BJ (cell line): Measurements from ENCODE around the gene KRT13. TPM values are rescaled to one million over a fixed set of nuclear protein-coding genes. Genes with fewer than 3 reads are reported as not detected.

Source experiments
- CTCF ChIA-PET: fragments of 350-600 bp; formaldehyde crosslinking; extraction: SDS; loops from one replicate; lab custom pipeline; 2021; ENCODE audit warnings: antibody characterized with exemption, inconsistent platforms; lab: Yijun Ruan, JAX
- POLR2A ChIA-PET: fragments of 300-600 bp; sonication (Branson Sonifier 250); formaldehyde crosslinking; extraction: SDS; loops from one replicate; lab custom pipeline; 2021; ENCODE audit warnings: antibody characterized with exemption; lab: Charles Lee
- DNase-seq: peaks from one replicate; pipeline ENCODE4 v3.0.0-alpha.2; 2011; ENCODE audit warnings: low read depth
- H3K27me3 ChIP-seq: 2 replicates; pipeline ENCODE4 v1.6.0; 2011; ENCODE audit warnings: low read length; ENCODE audit not compliant: control insufficient read depth, insufficient read depth
- H3K36me3 ChIP-seq: 2 replicates; pipeline ENCODE4 v1.5.1; 2011; ENCODE audit warnings: low read length; ENCODE audit not compliant: control insufficient read depth, insufficient read depth
- H3K4me3 ChIP-seq: 2 replicates; pipeline ENCODE4 v1.5.1; 2011; ENCODE audit warnings: low read depth, mild to moderate bottlenecking, control low read depth, low read length
- polyA plus RNA-seq: library from polyadenylated mRNA; depleted of rRNA; stranded (reverse); fragments of >200 nt; gene quantifications from 2 replicates; pipeline ENCODE4 v1.2.3, GENCODE V29; 2011
- TF ChIP-seq, protein P1 (sequence below): IDR thresholded peaks from 2 replicates; pipeline ENCODE4 v1.5.1; 2011; ENCODE audit warnings: low read depth, mild to moderate bottlenecking, control low read depth, inconsistent platforms, low read length, moderate library complexity; ENCODE audit not compliant: insufficient read depth

Gene KRT13
- polyA plus RNA-seq, 1 experiment: 0.27 TPM

DNA sequence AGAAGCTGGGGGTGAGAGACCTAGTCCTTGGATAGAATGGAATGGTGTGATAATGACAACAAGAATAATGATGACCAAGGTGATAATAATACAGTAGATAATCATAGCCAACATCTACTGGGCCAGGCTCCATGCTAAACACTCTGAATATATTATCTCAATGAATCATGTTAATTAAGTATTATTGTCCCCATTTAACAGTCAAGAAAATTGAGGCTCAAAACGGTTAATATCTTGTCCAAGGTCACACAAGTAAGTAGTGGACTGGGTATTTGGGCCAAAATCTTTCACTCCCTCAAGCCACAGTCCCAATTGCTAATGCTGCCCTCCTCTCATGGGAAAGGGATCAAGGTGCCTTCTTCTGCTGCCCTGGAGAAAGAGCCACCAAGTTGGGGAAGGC is 26.6 kb upstream of the KRT13 start:
- Histone ChIP-seq H3K36me3 (no peaks in the 10 kb centered on the region), H3K4me3 (no peak overlapping the region), H3K27me3 (no peaks in the 10 kb centered on the region)
- TF ChIP-seq, protein P1, sequence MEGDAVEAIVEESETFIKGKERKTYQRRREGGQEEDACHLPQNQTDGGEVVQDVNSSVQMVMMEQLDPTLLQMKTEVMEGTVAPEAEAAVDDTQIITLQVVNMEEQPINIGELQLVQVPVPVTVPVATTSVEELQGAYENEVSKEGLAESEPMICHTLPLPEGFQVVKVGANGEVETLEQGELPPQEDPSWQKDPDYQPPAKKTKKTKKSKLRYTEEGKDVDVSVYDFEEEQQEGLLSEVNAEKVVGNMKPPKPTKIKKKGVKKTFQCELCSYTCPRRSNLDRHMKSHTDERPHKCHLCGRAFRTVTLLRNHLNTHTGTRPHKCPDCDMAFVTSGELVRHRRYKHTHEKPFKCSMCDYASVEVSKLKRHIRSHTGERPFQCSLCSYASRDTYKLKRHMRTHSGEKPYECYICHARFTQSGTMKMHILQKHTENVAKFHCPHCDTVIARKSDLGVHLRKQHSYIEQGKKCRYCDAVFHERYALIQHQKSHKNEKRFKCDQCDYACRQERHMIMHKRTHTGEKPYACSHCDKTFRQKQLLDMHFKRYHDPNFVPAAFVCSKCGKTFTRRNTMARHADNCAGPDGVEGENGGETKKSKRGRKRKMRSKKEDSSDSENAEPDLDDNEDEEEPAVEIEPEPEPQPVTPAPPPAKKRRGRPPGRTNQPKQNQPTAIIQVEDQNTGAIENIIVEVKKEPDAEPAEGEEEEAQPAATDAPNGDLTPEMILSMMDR: no peak
- DNase-seq: no peak
- POLR2A ChIA-PET: interaction anchor here (0.6 kb wide), 1 partner anchor 430 kb away, joined by 3 read pairs; no protein-coding TSS in a partner anchor
- CTCF ChIA-PET: no interaction called here

DNA sequence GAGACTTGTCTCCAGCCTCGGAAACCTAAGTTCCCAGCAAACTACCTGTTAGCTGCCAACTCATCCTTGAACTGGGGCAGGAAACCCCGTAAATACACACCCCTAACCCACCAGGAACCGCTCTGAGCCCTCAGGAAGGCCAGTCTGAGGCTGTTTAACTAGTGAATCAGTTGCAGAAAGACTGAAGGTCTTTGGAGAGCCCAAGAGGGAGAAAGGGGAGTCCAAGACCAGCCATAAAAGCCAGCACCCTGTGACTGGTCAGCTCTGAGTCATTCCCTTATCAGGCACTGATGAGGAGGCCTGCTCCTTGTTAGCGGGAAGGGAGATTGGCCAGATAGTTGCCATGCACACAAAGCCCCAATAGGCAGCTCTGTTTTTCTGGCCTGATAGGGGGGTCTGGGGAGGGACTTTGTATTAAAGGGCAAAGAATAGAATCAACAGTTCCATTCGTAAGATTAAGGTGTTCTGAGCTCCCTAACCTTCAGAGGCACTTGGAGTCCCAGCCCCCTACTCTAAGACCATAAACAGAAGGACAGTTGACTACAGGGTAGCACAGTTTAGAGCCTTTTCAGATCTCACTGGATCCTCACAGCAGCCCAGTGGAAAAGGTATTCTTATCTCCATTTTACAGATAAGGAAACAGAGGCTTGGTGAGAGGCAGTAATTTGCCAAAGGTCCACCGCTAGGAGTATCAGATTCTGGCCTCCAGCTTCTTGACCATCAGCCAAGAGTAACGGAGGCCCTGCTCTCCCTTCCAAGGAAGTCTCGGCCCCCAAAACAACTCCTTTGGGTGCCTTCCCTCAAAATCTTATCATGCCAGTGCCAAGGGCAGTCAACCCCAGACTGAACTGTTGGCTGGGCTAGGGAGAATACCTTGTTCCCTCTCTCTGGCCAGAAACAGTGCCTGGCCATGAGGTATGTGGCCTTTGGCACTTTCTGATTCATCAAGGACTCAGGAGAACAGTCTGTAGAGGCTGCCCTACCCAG is 24.9 kb upstream of the KRT13 start:
- TF ChIP-seq, protein P1: no peak
- CTCF ChIA-PET: interaction anchor here (0.7 to 1.8 kb wide), 4 partner anchors 14 to 118 kb away, joined by 3 to 10 read pairs (median 6); no protein-coding TSS in a partner anchor
- no peaks in the 10 kb centered on the region for H3K27me3 ChIP-seq
- H3K4me3 ChIP-seq: no peak overlapping the region
- POLR2A ChIA-PET: interaction anchor here (0.6 kb wide), 1 partner anchor 12 kb away, joined by 4 read pairs; the partner anchor contains the start of gene KRT15
- H3K36me3 ChIP-seq: no peaks in the 10 kb centered on the region
- peak; percentile 75 for DNase-seq

DNA sequence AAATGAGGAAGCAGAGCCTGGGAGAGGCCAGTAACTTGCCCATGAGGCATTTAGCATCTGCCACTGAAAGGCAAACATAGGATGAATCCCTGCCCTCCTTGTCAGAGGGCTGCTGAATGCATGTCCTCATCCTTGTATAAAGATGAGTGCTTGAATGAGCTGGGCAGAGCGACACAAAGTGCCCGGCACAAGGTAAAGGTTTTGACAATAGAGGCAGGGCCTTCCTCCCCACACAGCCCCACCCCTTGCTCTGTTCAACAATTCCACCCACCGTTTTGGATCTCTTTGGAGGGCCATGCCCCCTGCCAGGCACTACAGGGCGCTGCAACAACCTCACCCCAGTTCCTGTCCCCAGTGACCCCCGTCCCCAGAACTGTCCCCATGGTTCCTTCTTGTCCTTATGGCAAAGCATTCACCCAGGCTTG is 24.1 kb upstream of the KRT13 start:
- ChIA-PET POLR2A (no interaction called here), CTCF (interaction anchor here (0.7 to 1.5 kb wide), 2 partner anchors 32 to 119 kb away, joined by 3 to 8 read pairs; no protein-coding TSS in a partner anchor)
- no peak for DNase-seq
- H3K27me3 ChIP-seq: no peaks in the 10 kb centered on the region
- TF ChIP-seq, protein P1: no peak
- H3K36me3 ChIP-seq: peaks cover 1% of the 10 kb centered on the region; the same call in 1 of the 2 replicates
- no peak overlapping the region for H3K4me3 ChIP-seq

DNA sequence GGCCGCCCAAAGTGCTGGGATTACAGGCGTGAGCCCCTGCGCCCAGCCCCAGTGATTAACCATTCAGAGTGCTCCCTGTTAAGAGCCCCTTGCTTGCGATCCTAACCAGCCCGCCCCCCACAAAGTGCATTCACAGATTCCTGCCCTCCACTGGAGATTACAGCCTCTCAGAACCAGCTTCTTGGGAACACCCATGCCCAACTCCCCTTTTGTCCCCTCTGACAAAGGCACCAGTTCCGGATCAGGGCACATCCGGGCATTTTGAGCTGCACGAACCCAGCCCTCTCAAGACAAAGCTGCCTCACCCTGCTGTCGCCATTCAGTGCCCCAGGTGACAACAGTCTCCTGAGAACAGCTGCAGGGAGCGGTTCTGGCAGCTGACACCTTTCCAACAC is 23.5 kb upstream of the KRT13 start:
- DNase-seq: no peak
- TF ChIP-seq, protein P1: no peak
- POLR2A ChIA-PET: no interaction called here
- Histone ChIP-seq H3K27me3 (no peaks in the 10 kb centered on the region), H3K4me3 (no peak overlapping the region), H3K36me3 (peaks cover 3% of the 10 kb centered on the region)
- CTCF ChIA-PET: no interaction called here
